Activated effector memory CD4-positive, alpha-beta T cell treated with anti-CD3 and anti-CD28 coated beads, Interleukin-2, amount 50 U/mL, for 16 hours (primary cell): ENCODE data around the gene COL26A1.
A peak's percentile ranks its signal among the peaks of the same experiment; 100 is the strongest.

Experiments used
- DNase-seq: peaks from one replicate; pipeline ENCODE4 v3.0.0-alpha.2; 2020

Gene COL26A1

GRCh38 chr7:101580596-101580995 lies 217.9 kb downstream of the COL26A1 start:
- DNase-seq, result no peak

- no peak for DNase-seq
These were observed 219.2 kb downstream of the COL26A1 start for GRCh38 chr7:101581891-101582290.

- no peak for DNase-seq
These were observed 220.3 kb downstream of the COL26A1 start for GRCh38 chr7:101582971-101583370.

- no peak for DNase-seq
These were observed 223.6 kb downstream of the COL26A1 start for GRCh38 chr7:101586078-101586905.

- no peak for DNase-seq
These were observed 224.4 kb downstream of the COL26A1 start for GRCh38 chr7:101586906-101587677.

- no peak for DNase-seq
These were observed 225.7 kb downstream of the COL26A1 start for GRCh38 chr7:101588131-101588935.

- no peak for DNase-seq
These were observed 226.4 kb downstream of the COL26A1 start for GRCh38 chr7:101589052-101589451.

- no peak for DNase-seq
These were observed 227.4 kb downstream of the COL26A1 start for GRCh38 chr7:101589976-101590662.

- no peak for DNase-seq
These were observed 228.2 kb downstream of the COL26A1 start for GRCh38 chr7:101590663-101591435.

- no peak for DNase-seq
These were observed 228.8 kb downstream of the COL26A1 start for GRCh38 chr7:101591504-101591903.

GRCh38 chr7:101593556-101593955 lies 230.9 kb downstream of the COL26A1 start:
- no peak for DNase-seq

- DNase-seq, result no peak
These were observed 232.1 kb downstream of the COL26A1 start for GRCh38 chr7:101594790-101595189.

- DNase-seq, result no peak
These were observed 232.6 kb downstream of the COL26A1 start for GRCh38 chr7:101595246-101595645.

GRCh38 chr7:101595766-101596537 lies 233.3 kb downstream of the COL26A1 start:
- DNase-seq, result no peak

- no peak for DNase-seq
These were observed 234.2 kb downstream of the COL26A1 start for GRCh38 chr7:101596898-101597297.

- peak; percentile 28 for DNase-seq
These were observed 235.3 kb downstream of the COL26A1 start for GRCh38 chr7:101597941-101598340.

GRCh38 chr7:101598422-101598985 lies 235.8 kb downstream of the COL26A1 start:
- DNase-seq, result no peak

GRCh38 chr7:101598986-101599771 lies 236.5 kb downstream of the COL26A1 start:
- no peak for DNase-seq

GRCh38 chr7:101599787-101600186 lies 237.1 kb downstream of the COL26A1 start:
- no peak for DNase-seq

- no peak for DNase-seq
These were observed 239.4 kb downstream of the COL26A1 start for GRCh38 chr7:101602082-101602481.
